Motor neuron (in vitro differentiated cells): ENCODE data around the gene FBL. TPM values are rescaled to one million over a fixed set of nuclear protein-coding genes. Genes with fewer than 3 reads are reported as not detected.

Experiments
- ATAC-seq, 8 experiments: fragments of 200-7000 bp; cut with Tn5 transposase; replicated peaks in 6 of 8; 2 replicates each; pipeline ENCODE4 v1.8.0; 2021; ENCODE audit warnings: mild to moderate bottlenecking in 8 of 8, moderate library complexity in 8 of 8
- H3K27ac ChIP-seq, 2 donors: fragments of 250-450 bp; sonication (Bioruptor Pico); 2 replicates each; pipeline ENCODE4 v1.9.0; 2021; ENCODE audit warnings: antibody characterized with exemption in 2 of 2, mild to moderate bottlenecking in 2 of 2, moderate library complexity in 1 of 2
- H3K4me1 ChIP-seq, 2 donors: fragments of 250-450 bp; sonication (Bioruptor Pico); replicated peaks in 1 of 2; 2 replicates each; pipeline ENCODE4 v1.6.1; 2021; ENCODE audit warnings: antibody characterized with exemption in 2 of 2, mild to moderate bottlenecking in 2 of 2, moderate library complexity in 1 of 2
- H3K4me3 ChIP-seq, 5 donors: fragments of 250-450 bp; sonication (Bioruptor Pico); 2 replicates each; pipeline ENCODE4 v1.9.0; 2021; ENCODE audit warnings: antibody characterized with exemption in 5 of 5, mild to moderate bottlenecking in 5 of 5, moderate library complexity in 4 of 5
- WGBS, 10 experiments: fragments of 450-650 bp; shearing (Covaris generic); methylation state at CpG; one replicate each; pipeline ENCODE4 v1.0.0; 2022; 5-methylcytosine and 5-hydroxymethylcytosine counted together
- in situ Hi-C, 9 experiments: fragments of 400-800 bp; cut with MboI; loops; one replicate each; pipeline ENCODE4 v1.15.0; 2021; ENCODE audit warnings: low sequenced_read_pairs in 9 of 9, low pct_unique_long_range_greater_than_20kb in 2 of 9; ENCODE audit not compliant: unreplicated experiment in 9 of 9
- total RNA-seq, 8 experiments: library from RNA; unstranded; fragments of 300-600 nt; gene quantifications; 2 replicates each; pipeline versions ENCODE4 v1.2.3 to v1.2.4, GENCODE V29; 2022

FBL gene
- total RNA-seq, 8 experiments from 2014 or later: 67.4 to 311 (median 110) TPM

DNA sequence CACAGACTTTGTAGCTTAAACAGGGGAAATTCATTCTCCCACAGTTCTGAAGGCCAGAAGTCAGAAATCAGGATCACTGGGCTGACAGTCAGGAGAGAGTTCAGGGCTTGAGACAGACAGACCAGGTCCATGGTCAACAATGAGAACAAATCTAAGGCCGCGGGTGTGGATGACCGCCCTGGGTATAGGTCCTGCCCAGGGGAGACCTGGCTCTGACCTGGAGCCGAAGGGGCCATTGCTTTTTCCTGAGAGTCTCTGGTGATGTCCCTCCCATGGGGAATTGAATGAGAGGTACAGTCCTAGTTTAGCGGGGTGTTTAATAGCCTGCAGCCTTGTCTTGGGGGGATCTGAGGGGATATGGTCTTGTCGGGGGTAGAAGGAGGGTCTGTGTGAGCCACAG, 25.2 kb upstream of the FBL start:
- WGBS, 10 experiments: 60 to 94% methylated on average over 1 to 3 of the region's 6 CpGs; no CpG with 5 or more reads in 8 of the 10 experiments
- ATAC-seq: no peak

DNA sequence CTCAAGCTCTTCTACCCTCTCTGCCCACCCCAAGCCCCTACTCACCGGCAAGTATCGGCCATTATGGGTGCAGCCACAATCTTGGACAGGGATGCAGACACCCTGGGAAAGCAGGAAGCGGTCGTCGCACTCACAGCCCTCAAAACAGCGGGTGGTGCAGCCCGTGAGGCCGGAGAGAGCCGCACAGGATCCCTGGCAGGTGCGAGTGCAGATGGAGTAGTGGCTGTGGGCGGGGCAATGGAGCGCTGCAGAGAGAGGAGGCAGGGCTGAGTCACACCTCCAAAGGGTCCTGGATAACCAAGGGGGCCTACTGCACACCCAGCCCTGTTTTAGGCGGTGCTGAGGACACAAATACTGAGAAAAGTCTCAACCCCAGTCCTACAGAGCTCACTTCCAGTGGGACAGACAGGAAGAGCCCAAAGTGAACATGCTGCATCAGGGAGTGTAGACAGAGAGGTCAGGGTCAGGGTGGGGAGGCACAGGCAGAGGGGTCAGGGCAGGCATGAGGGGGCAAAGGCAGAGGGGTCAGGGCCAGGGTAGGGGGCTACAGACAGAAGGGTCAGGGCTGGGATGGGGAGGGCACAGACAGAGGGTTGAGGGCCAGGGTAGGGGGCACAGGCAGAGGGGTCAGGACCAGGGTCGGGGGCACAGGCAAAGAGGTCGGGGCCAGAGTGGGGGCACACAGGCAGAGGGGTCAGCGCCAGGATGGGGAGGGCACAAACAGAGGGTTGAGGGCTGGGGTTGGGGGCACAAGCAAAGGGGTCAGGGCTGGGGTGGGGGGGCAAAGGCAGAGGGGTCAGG, 24.2 kb upstream of the FBL start:
- in situ Hi-C loops: no loop called here
- Histone ChIP-seq H3K27ac (no peak overlapping the region), H3K4me1 (no peaks in the 10 kb centered on the region), H3K4me3 (no peak overlapping the region)
- ATAC-seq: peak in 4 of 8 experiments; percentile 29 to 74 (median 48)
- 0 to 35% (median 20%) methylated on average over 1 to 10 of the region's 16 CpGs; no CpG with 5 or more reads in 5 of the 10 experiments for WGBS, 10 experiments

More for the DNA sequence above, 25.2 kb upstream of the FBL start:
- no peak overlapping the region for H3K27ac ChIP-seq
- no peaks in the 10 kb centered on the region for H3K4me1 ChIP-seq
- H3K4me3 ChIP-seq: no peak overlapping the region
- in situ Hi-C loops: no loop called here

DNA sequence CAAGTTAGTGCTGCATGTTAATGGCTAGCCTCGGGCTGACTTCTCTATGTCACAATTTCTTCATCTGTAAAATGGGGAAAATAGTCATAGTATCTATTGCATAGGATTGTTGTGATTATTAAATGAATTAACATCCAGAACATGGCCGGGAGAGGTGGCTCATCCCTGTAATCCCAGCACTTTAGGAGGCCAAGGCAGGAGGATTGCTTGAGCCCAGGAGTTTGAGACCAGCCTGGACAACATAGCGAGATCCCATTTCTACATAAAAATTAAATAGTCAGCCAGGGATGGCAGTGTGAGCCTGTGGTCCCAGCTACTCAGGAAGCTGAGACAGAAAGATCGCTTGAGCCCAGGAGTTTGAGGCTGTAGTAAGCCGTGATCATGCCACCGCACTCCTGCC, 21.8 kb upstream of the FBL start:
- WGBS, 10 experiments: 63 to 100% (median 88%) methylated on average over 2 to 6 of the region's 6 CpGs; no CpG with 5 or more reads in 1 of the 10 experiments
- no peak for ATAC-seq
- in situ Hi-C loops: no loop called here
- no peak overlapping the region for H3K4me3 ChIP-seq
- H3K27ac ChIP-seq: no peak overlapping the region
- no peaks in the 10 kb centered on the region for H3K4me1 ChIP-seq

DNA sequence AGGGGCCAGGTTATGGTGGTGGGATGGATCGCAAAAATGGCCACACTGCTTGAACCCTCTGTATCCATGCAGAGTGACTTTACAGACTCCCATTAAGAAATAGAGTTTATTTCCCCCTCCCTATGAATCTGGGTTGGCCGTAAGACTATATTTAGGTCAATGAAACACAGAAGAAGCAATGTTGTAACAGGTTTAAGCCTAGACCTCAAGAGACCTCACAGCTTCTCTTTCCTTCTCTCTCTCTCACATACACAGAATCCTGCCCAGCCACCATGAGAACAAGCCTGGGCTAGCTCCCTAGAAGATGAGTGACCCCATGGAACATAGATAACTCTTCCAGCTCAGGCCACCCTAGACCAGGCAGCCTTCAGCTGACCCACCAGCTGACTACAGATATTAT, 21.0 kb upstream of the FBL start:
- peak in 1 of 8 experiments; percentile 69 for ATAC-seq
- 80 to 100% methylated on average over 1 of the region's 2 CpGs; no CpG with 5 or more reads in 8 of the 10 experiments for WGBS, 10 experiments
- Histone ChIP-seq H3K4me1 (no peaks in the 10 kb centered on the region), H3K4me3 (no peak overlapping the region), H3K27ac (no peak overlapping the region)
- in situ Hi-C loops: no loop called here

DNA sequence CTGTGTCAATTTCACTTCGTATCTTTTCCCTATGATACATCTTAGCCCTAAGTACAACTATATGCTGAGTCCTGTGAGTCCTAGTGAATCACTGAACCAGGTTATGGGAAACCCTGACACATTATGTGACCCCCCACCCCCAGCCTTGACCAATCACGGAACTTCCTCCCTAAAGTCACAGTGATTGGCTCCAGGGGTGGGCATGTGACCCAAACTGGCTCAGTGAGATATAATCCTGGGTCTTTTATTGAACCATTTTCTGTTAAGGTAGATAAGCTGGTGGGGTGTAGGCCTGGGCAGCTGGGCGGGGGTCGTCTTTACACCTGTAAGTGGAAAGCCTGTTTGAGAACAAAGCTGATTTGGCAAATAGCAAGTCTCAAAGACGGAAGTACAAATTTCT, 19.8 kb upstream of the FBL start:
- 25 to 100% (median 68%) methylated on average over 1 to 5 of the region's 5 CpGs; no CpG with 5 or more reads in 4 of the 10 experiments for WGBS, 10 experiments
- Histone ChIP-seq H3K27ac (no peak overlapping the region), H3K4me1 (no peaks in the 10 kb centered on the region), H3K4me3 (no peak overlapping the region)
- in situ Hi-C loops: no loop called here
- ATAC-seq: no peak

DNA sequence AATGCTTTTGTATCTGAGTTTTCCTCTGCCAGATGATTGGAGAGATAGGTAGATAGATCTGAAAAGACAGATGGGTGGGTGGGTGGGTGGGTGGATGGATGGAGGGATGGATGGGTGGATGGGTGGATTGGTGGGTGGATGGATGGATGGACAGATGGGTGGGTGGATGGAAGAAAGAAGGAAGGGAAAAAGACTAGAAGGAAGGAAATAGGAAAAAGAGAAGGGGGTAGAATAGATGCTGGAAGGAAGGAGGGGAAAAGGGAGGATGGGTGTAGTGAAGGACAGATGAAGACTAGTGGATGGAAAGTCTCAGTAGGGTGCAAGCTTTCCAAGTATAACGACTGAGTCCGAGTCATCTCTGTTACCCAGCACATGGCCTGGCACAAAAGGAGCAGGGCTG, 19.0 kb upstream of the FBL start:
- 63 to 92% (median 83%) methylated on average over 2 of the region's 2 CpGs; no CpG with 5 or more reads in 6 of the 10 experiments for WGBS, 10 experiments
- Histone ChIP-seq H3K4me1 (no peaks in the 10 kb centered on the region), H3K27ac (no peak overlapping the region), H3K4me3 (no peak overlapping the region)
- in situ Hi-C loops: no loop called here
- ATAC-seq: no peak

DNA sequence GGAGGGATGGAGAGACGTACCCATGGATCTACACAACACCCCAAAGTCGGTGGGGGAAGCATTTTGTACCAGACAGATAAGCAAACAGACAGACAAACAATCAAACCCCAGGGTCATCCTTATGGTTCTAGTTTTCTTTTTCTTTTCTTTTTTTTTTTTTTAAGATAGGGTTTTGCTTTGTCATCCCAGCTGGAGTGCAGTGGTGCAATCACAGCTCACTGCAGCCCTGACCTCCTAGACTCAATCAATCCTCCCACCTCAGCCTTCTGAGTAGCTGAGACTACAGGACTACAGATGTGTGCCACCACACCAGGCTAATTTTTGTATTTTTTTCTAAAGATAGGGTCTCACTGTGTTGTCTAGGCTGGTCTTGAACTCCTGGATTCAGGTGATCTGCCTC, 17.9 kb upstream of the FBL start:
- 0 to 100% (median 62%) methylated on average over 1 to 2 of the region's 2 CpGs; no CpG with 5 or more reads in 3 of the 10 experiments for WGBS, 10 experiments
- in situ Hi-C loops: no loop called here
- Histone ChIP-seq H3K4me1 (no peaks in the 10 kb centered on the region), H3K4me3 (no peak overlapping the region), H3K27ac (no peak overlapping the region)
- ATAC-seq: peak in 2 of 8 experiments; percentile 16 to 59

DNA sequence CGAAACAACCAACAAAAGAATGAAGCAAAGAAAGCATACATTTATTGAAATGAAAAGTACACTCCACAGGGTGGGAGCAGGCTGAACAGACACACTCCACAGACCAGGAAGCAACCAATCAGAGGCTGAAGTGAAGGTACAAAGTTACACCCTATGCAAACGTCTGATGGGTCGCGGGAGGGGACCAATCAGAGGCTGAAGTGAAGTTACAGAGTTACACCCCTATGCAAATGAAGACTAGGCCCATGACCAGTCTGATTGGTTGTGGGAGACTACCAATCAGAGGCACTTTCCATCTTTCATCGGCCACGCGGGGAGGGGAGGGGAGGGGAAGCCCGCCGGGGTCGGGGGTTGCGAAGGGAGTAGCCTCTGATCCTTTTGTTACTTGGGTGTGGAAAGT, 12.4 kb upstream of the FBL start:
- peak in 4 of 8 experiments; percentile 58 to 70 (median 66) for ATAC-seq
- Histone ChIP-seq H3K4me1 (no peaks in the 10 kb centered on the region), H3K27ac (no peak overlapping the region), H3K4me3 (no peak overlapping the region)
- in situ Hi-C loops: no loop called here
- 20 to 100% (median 65%) methylated on average over 1 to 4 of the region's 11 CpGs; no CpG with 5 or more reads in 2 of the 10 experiments for WGBS, 10 experiments

DNA sequence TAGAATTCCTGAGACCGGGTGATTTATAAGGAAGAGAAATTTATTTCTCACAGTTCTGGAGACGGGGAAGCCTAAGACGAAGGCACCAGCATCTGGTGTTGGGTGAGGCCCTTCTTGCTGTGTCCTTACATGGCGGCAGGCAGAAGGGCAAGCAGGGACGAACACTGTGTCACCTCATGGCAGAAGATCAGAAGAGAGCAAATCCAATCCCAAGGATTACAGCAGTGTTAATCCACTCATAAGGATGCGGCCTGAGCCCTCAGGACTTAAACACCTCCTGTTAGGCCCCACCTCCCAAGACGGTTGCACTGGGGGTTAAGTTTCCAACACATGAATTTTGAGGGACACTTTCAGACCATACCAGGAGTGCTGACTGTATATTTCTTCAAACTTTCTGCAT, 6.7 kb upstream of the FBL start:
- 52 to 91% (median 82%) methylated on average over 1 to 6 of the region's 7 CpGs; no CpG with 5 or more reads in 4 of the 10 experiments for WGBS, 10 experiments
- Histone ChIP-seq H3K4me1 (no peaks in the 10 kb centered on the region), H3K4me3 (no peak overlapping the region), H3K27ac (no peak overlapping the region)
- ATAC-seq: no peak
- in situ Hi-C loops: no loop called here

DNA sequence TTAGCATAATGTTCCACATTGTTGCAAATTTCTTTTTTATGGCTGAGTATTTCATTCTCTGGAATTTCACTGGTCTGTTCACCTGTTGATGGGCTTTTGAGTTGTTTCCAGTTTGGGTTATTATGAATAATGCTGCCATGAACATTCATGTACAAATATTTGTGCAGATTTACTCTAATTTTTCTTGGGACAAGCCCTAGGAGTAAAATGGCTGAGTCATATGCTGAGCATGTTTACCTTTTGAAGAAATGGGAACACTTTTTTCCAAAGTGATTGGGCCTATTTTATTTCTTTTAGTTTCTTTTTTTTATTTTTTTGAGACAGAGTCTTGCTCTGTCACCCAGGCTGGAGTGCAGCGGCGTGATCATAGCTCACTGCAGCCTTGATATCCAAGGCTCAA, 4.7 kb upstream of the FBL start:
- H3K4me1 ChIP-seq: peaks cover 5 to 6% of the 10 kb centered on the region in 2 donors
- ATAC-seq: no peak
- no peak overlapping the region for H3K27ac ChIP-seq
- H3K4me3 ChIP-seq: no peak overlapping the region
- 20 to 80% (median 70%) methylated on average over 1 to 2 of the region's 2 CpGs; no CpG with 5 or more reads in 3 of the 10 experiments for WGBS, 10 experiments
- in situ Hi-C loops: no loop called here

DNA sequence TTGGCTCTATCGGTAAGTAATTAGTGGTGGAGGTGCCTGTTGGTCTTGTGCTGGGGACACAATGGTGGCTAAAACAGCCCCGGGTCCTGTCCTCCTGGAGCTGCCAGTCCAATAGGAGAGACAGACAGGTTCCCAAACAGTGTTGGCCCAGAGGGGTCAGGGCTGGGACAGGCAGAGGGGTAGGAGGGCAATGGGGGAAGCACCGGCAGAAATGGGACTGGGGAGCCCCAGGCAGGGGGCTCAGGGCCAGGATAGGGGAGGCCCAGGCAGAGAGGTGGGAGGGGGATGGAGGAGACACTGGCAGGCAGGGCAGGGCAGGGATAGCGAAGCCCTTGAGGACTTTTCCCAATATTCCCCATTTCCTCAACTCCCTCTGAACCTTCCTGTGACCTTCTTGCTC, 2.2 kb upstream of the FBL start:
- no peak for ATAC-seq
- in situ Hi-C loops: loop anchor here in 1 of 9 experiments (25.0 kb wide), 1 partner anchor 311 kb away; the partner anchor contains the start of genes EID2 and EID2B
- Histone ChIP-seq H3K4me3 (no peak overlapping the region), H3K4me1 (peaks cover 21 to 22% of the 10 kb centered on the region in 2 donors), H3K27ac (no peak overlapping the region)
- WGBS, 10 experiments: 60 to 100% (median 100%) methylated on average over 1 to 2 of the region's 4 CpGs; no CpG with 5 or more reads in 5 of the 10 experiments

DNA sequence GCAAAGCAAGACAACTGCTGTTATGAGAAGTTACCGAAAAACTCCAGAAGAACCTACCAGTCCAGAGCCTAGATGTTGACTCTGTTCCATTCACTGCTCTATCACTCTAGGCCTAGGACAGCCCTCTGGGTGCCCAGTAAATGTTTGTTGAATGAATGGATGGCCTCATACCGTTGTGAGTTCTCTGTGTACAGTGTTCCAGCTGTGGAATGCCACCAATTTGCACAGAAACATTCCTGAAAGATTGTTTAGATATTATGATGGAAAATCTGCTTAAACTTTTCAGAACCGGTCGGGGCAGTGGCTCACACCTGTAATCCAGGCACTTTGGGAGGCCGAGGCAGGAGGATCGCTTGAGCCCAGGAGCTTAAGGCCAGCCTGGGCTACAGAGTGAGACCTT, 1.3 kb upstream of the FBL start:
- ATAC-seq: no peak
- 30 to 100% (median 83%) methylated on average over 1 to 4 of the region's 6 CpGs; no CpG with 5 or more reads in 2 of the 10 experiments for WGBS, 10 experiments
- Histone ChIP-seq H3K4me3 (no peak overlapping the region), H3K4me1 (peaks cover 21 to 22% of the 10 kb centered on the region in 2 donors), H3K27ac (no peak overlapping the region)
- in situ Hi-C loops: loop anchor here in 1 of 9 experiments (25.0 kb wide), 1 partner anchor 310 kb away; the partner anchor contains the start of genes EID2 and EID2B

DNA sequence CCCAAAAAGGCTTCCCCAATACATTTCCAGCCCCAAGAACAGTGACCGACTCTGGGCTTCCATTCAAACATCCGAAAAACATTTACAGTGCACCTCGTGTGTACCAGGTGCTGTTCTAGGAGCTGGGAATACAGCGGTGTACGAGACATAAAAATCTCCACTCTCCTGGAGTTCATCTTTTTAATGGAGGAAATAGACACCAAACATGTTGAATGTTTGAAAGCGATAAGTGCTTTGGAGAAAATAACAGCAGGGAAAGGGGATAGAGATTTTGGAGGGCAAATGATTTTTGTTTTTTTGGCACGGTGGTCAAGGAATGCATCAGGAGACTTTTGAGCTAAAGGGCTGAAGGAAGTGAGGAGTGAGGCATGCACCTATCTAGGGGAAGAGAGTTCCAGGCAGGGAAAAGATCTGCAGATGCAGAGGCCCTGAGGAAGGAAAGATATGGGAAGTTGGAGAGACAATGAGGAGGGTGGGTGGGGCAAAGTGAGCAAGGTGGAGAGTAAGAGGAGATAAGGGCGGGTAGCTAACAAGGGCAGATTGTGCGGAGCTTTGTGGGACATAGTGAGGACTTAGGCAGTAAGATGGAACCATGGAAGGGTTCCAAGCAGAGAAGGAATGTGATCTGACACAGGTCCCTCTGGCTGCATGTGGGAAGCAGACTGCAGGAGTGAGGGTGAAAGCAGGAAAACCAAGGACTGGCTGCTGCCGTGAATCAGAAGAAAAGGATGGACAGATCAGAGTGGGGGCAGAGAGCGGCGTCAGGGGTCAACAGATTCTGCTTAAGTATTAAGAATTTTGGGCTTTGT, 703 bp upstream of the FBL start:
- Histone ChIP-seq H3K4me1 (peaks cover 21 to 22% of the 10 kb centered on the region in 2 donors), H3K27ac (peak overlapping the region; percentile 89 to 90), H3K4me3 (peak overlapping the region; percentile 49 to 87 (median 56))
- 6 to 92% (median 54%) methylated on average over 2 to 9 of the region's 12 CpGs for WGBS, 10 experiments
- peak in 5 of 8 experiments; percentile 21 to 41 (median 32) for ATAC-seq
- in situ Hi-C loops: loop anchor here in 1 of 9 experiments (25.0 kb wide), 1 partner anchor 310 kb away; the partner anchor contains the start of genes EID2 and EID2B
